Subcutaneous adipose tissue (tissue), 4 donors: ENCODE data around the gene PA2G4. TPM values are rescaled to one million over a fixed set of nuclear protein-coding genes. Genes with fewer than 3 reads are reported as not detected.

ENCODE experiments used
- CTCF ChIP-seq: fragments of 450-650 bp; IDR thresholded peaks from one replicate; pipeline ENCODE4 v1.5.1; 2016; ENCODE audit warnings: low read depth, mild to moderate bottlenecking, control low read depth, antibody characterized with exemption, moderate library complexity
- total RNA-seq, 4 donors: library from RNA; depleted of rRNA; stranded (reverse); fragments of >200 nt; gene quantifications; one replicate each; pipeline ENCODE4 v1.1.0, GENCODE V29; 2016

PA2G4 gene
- total RNA-seq, 4 donors from 2014 or later, result 60.9 to 99.1 (median 87.1) TPM

- TF ChIP-seq CTCF, result no peak
Measured at GRCh38 chr12:56157201-56158028, 53.1 kb downstream of the PA2G4 start.

GRCh38 chr12:56158029-56158925, 53.9 kb downstream of the PA2G4 start, which contains the start of gene MYL6:
Gene MYL6 (plus strand): TSS chr12:56158359. CDS start chr12:56158402, 43 bp downstream.
- TF ChIP-seq CTCF, result no peak

- TF ChIP-seq CTCF, result no peak
Measured at GRCh38 chr12:56158926-56159461, 54.6 kb downstream of the PA2G4 start.

GRCh38 chr12:56159482-56160192, 55.3 kb downstream of the PA2G4 start:
- TF ChIP-seq CTCF, result no peak

GRCh38 chr12:56160193-56160763, 55.9 kb downstream of the PA2G4 start:
- TF ChIP-seq CTCF, result no peak

GRCh38 chr12:56160894-56161689, 56.7 kb downstream of the PA2G4 start:
- no peak for TF ChIP-seq CTCF
